K562 (cell line): ENCODE data around the gene FGD1. TPM values are rescaled to one million over a fixed set of nuclear protein-coding genes. Genes with fewer than 3 reads are reported as not detected.

Experiments
- ATAC-seq: fragments of 200-7000 bp; cut with Tn5 transposase; 3 replicates; pipeline ENCODE4 v1.9.1; 2020; ENCODE audit warnings: moderate library complexity
- BruUV-seq: library from RNA; stranded (reverse); fragments of 400-500 nt; replicated peaks from 2 replicates; lab custom pipeline; 2021; lab: Mats Ljungman, UMichigan
- CTCF ChIA-PET: fragments of 300-600 bp; formaldehyde crosslinking; extraction: SDS; loops from one replicate; lab custom pipeline; 2021; ENCODE audit warnings: low intra/inter-chr PET ratio; lab: Yijun Ruan, JAX
- POLR2A ChIA-PET: fragments of 300-600, 350-650 bp; sonication (Branson Sonifier 250); formaldehyde crosslinking; extraction: SDS; loops from one replicate; lab custom pipeline; 2021; ENCODE audit warnings: antibody characterized with exemption, inconsistent platforms; lab: Yijun Ruan, JAX
- DNase-seq, 4 experiments: peaks; one replicate each; pipeline versions ENCODE4 v3.0.0 to v3.0.0-alpha.2; 2011 to 2018; ENCODE audit warnings: low spot score in 3 of 4, mixed read lengths in 3 of 4; ENCODE audit errors: extremely low read depth in 1 of 4
- FAIRE-seq: peaks from 2 replicates; lab custom pipeline; 2011; peaks lifted over from hg19 to GRCh38; lab: Jason Lieb, UNC
- H2AFZ ChIP-seq: 2 replicates; pipeline ENCODE4 v1.6.0; 2011; ENCODE audit warnings: low read depth, low read length, control low read depth, inconsistent platforms
- H3K27ac ChIP-seq: fragments of 200-600 bp; 3 replicates; pipeline ENCODE4 v1.8.0; 2011; ENCODE audit warnings: low read depth, mild to moderate bottlenecking, control low read depth, inconsistent platforms, low read length, moderate library complexity, mixed read lengths; ENCODE audit errors: extremely low read depth
- H3K27me3 ChIP-seq, 2 experiments: fragments of 300-600 bp in 1 of 2; 2 replicates in 1 of 2; 3 replicates in 1 of 2; pipeline versions ENCODE4 v1.6.0 to v1.8.0; 2011; ENCODE audit warnings: inconsistent platforms in 2 of 2, low read length in 2 of 2, mild to moderate bottlenecking in 1 of 2, mixed read lengths in 1 of 2, moderate library complexity in 1 of 2; ENCODE audit not compliant: control insufficient read depth in 2 of 2, insufficient read depth in 2 of 2
- H3K36me3 ChIP-seq: fragments of 300-600 bp; 3 replicates; pipeline ENCODE4 v1.8.0; 2011; ENCODE audit warnings: mild to moderate bottlenecking, low read length, inconsistent platforms; ENCODE audit not compliant: control insufficient read depth, insufficient read depth
- H3K4me1 ChIP-seq, 2 experiments: fragments of 200-600 bp in 1 of 2; replicated peaks in 1 of 2; 2 replicates in 1 of 2; 3 replicates in 1 of 2; pipeline versions ENCODE4 v1.5.1 to v1.8.0; 2011; ENCODE audit warnings: inconsistent platforms in 2 of 2, low read length in 2 of 2, mild to moderate bottlenecking in 1 of 2, mixed read lengths in 1 of 2, moderate library complexity in 1 of 2; ENCODE audit not compliant: control insufficient read depth in 2 of 2, insufficient read depth in 2 of 2
- H3K4me2 ChIP-seq: 2 replicates; pipeline ENCODE4 v1.6.1; 2011; ENCODE audit warnings: low read length, control low read depth, inconsistent platforms, mixed read lengths; ENCODE audit not compliant: insufficient read depth
- H3K4me3 ChIP-seq: fragments of 200-600 bp; sonication (generic), shearing (Covaris generic); 2 replicates; pipeline ENCODE4 v1.5.1; 2016; ENCODE audit warnings: control low read depth, inconsistent platforms
- H3K79me2 ChIP-seq: fragments of 200-600 bp; 3 replicates; pipeline ENCODE4 v1.8.0; 2011; ENCODE audit warnings: low read length, inconsistent platforms; ENCODE audit not compliant: control insufficient read depth, insufficient read depth
- H3K9ac ChIP-seq, 2 experiments: 2 replicates each; pipeline versions ENCODE4 v1.6.0 to v1.6.1; 2011; ENCODE audit warnings: low read depth in 2 of 2, low read length in 2 of 2, control low read depth in 1 of 2, inconsistent platforms in 1 of 2, mild to moderate bottlenecking in 1 of 2, mixed read lengths in 1 of 2; ENCODE audit not compliant: insufficient read depth in 1 of 2
- H3K9me1 ChIP-seq: one replicate; pipeline ENCODE4 v1.6.0; 2011; ENCODE audit warnings: inconsistent platforms, mild to moderate bottlenecking, low read length, moderate library complexity; ENCODE audit not compliant: control insufficient read depth, insufficient read depth
- H3K9me3 ChIP-seq: replicated peaks from 2 replicates; pipeline ENCODE4 v1.5.1; 2011; ENCODE audit warnings: low read depth, low read length, inconsistent platforms; ENCODE audit not compliant: control insufficient read depth, insufficient read depth
- H4K20me1 ChIP-seq: replicated peaks from 2 replicates; pipeline ENCODE4 v1.6.1; 2011; ENCODE audit warnings: low read length, inconsistent platforms, mixed read lengths; ENCODE audit not compliant: control insufficient read depth, insufficient read depth
- DIDO1 ChIP-seq: fragments of 450-650 bp; IDR thresholded peaks from 2 replicates; pipeline ENCODE4 v1.6.1; 2016; ENCODE audit warnings: low read depth, missing biosample characterization, missing genetic modification characterization
- E2F3 ChIP-seq: fragments of 250-450 bp; sonication (Bioruptor Pico); IDR thresholded peaks from 2 replicates; pipeline ENCODE4 v1.4.0; 2020; ENCODE audit warnings: mild to moderate bottlenecking
- HDAC2 ChIP-seq: fragments of 450-650 bp; IDR thresholded peaks from 2 replicates; pipeline ENCODE4 v1.6.1; 2016; ENCODE audit warnings: mild to moderate bottlenecking
- RHOXF2B ChIP-seq: fragments of 250-450 bp; sonication (Bioruptor Pico); conservative IDR thresholded peaks from 2 replicates; pipeline ENCODE4 v1.5.1; 2021
- ZNF146 ChIP-seq: IDR thresholded peaks from one replicate; pipeline ENCODE4 v1.6.1; 2018; ENCODE audit warnings: missing compliant biosample characterization; ENCODE audit not compliant: unreplicated experiment
- WGBS: fragments of 100-300 bp; shearing (Covaris generic); methylation state at CpG from one replicate; pipeline ENCODE4 v1.1.6; 2016; ENCODE audit warnings: low coverage, mixed read lengths; ENCODE audit not compliant: insufficient coverage; ENCODE audit errors: missing lambda C conversion rate; 5-methylcytosine and 5-hydroxymethylcytosine counted together
- in situ Hi-C: fragments of 300-500 bp; cut with MboI; formaldehyde crosslinking; loops from 4 replicates; pipeline ENCODE4 v1.15.0; 2018; ENCODE audit warnings: inconsistent platforms, mixed read lengths
- intact Hi-C: fragments of 100-400 bp; cut with micrococcal nuclease; formaldehyde crosslinking; loops from 2 replicates; pipeline ENCODE4 v1.14.2; 2022
- polyA plus RNA-seq, 8 experiments: library from polyadenylated mRNA; depleted of rRNA in 4 of 8; stranded (reverse) in 5 of 8; unstranded in 3 of 8; fragments of >200 nt; fragmentation: Nextera tagmentation in 2 of 8; fragmentation: Illumina TruSeq in 1 of 8; extraction: Ambion mirVana in 2 of 8; extraction: Trizol in 1 of 8; gene quantifications; 2 replicates each; pipeline versions ENCODE4 v1.2.1 to v1.2.3, GENCODE V29; 2011 to 2014; ENCODE audit warnings: inconsistent platforms in 1 of 8, missing spikeins in 1 of 8
- total RNA-seq, 7 experiments: library from RNA; depleted of rRNA in 6 of 7; stranded (reverse); fragments of >200 nt in 6 of 7; fragmentation: Illumina TruSeq in 2 of 7; extraction: Trizol in 2 of 7; gene quantifications; 2 replicates each; pipeline versions ENCODE4 v1.2.1 to v1.2.3, GENCODE V29; 2011 to 2021; ENCODE audit warnings: low replicate concordance in 1 of 7
- TF ChIP-seq, protein P1 (sequence below): fragments of 250-450 bp; sonication (Bioruptor Pico); IDR thresholded peaks from 2 replicates; pipeline ENCODE4 v1.5.0; 2021

FGD1 gene
- total and polyA plus RNA-seq, 9 of the 15 experiments (the other 6 are each of a cell fraction or from before 2014, with no cell fraction given): 0.01 to 0.09 (median 0.04) TPM; not detected in 2

GRCh38 chrX:54419559-54420302, 76.3 kb downstream of the FGD1 start (continued):
- TF ChIP-seq, protein P1, sequence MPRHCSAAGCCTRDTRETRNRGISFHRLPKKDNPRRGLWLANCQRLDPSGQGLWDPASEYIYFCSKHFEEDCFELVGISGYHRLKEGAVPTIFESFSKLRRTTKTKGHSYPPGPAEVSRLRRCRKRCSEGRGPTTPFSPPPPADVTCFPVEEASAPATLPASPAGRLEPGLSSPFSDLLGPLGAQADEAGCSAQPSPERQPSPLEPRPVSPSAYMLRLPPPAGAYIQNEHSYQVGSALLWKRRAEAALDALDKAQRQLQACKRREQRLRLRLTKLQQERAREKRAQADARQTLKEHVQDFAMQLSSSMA (CRISPR knock-in tag): no peak
- no peak for TF ChIP-seq HDAC2

GRCh38 chrX:54416965-54417364, 79.1 kb downstream of the FGD1 start:
- intact Hi-C loops: no loop called here
- H3K27me3 ChIP-seq: peaks cover 0 to 6% of the 10 kb centered on the region in 2 experiments; a peak in 2 of 5 replicates
- H3K9me3 ChIP-seq: no peaks in the 10 kb centered on the region
- H2AFZ ChIP-seq: no peak overlapping the region
- no peak for FAIRE-seq
- no peak for DNase-seq
- ATAC-seq: no peak
- H3K4me1 ChIP-seq: no peaks in the 10 kb centered on the region
- H3K4me3 ChIP-seq: no peak overlapping the region
- no peaks in the 10 kb centered on the region for H3K36me3 ChIP-seq
- TF ChIP-seq RHOXF2B (CRISPR knock-in tag) (no peak), E2F3 (CRISPR knock-in tag) (no peak), ZNF146 (CRISPR knock-in tag) (peak; percentile 10), DIDO1 (tag) (no peak)
- TF ChIP-seq, all 486 proteins: peak for 1
- Histone ChIP-seq H3K4me2 (no peak overlapping the region), H4K20me1 (no peaks in the 10 kb centered on the region), H3K9ac (no peak overlapping the region), H3K27ac (no peak overlapping the region), H3K9me1 (no peaks in the 10 kb centered on the region), H3K79me2 (no peaks in the 10 kb centered on the region)
- no TSS peak for BruUV-seq
- POLR2A ChIA-PET: no interaction called here
- 0% methylated on average over 2 of the region's 2 CpGs for WGBS
- CTCF ChIA-PET: no interaction called here
- in situ Hi-C loops: no loop called here
